ENCODE measurements around the gene CCT3. TPM values are rescaled to one million over a fixed set of nuclear protein-coding genes. Genes with fewer than 3 reads are reported as not detected.
A peak's percentile ranks its signal among the peaks of the same experiment; 100 is the strongest.

Gene CCT3
- polyA plus RNA-seq, 1 of the 3 experiments (the other 2 are of a cell fraction): 295 TPM

DNA sequence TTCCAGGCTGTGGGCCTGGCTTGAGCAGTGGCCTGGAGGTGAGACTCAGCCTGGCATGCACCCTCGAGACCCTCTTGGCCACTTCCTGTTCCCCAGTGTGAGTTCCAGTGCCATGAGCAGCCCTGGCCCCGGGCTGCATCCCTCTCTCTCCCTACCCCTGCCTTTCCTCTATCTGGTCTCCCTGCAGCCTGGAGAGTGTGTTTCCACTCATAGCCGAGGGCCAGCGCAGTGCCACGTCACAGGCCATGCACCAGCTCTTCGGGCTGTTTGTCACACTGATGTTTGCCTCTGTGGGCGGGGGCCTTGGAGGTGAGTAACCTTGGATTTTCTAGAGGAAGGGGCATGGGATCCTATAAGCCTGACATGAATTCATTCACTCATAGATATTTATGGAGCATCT, 44.5 kb upstream of the CCT3 start (continued):
- TF ChIP-seq USF2 (IDR thresholded peaks at IDR 0.05; ENCODE audit: borderline replicate concordance, low read depth, low read length) (no peak), JUND (IDR thresholded peaks at IDR 0.05) (no peak), ZBTB33 (IDR thresholded peaks at IDR 0.05; ENCODE audit: borderline replicate concordance, low read depth) (no peak), GATA2 (CRISPR knock-in tag; IDR thresholded peaks at IDR 0.05) (no peak), MEF2A (IDR thresholded peaks at IDR 0.05; ENCODE audit: borderline replicate concordance, low read depth) (no peak), SMC3 (IDR thresholded peaks at IDR 0.05; ENCODE audit: low read depth, low read length) (no peak)

GRCh38 chr1:156379420-156380165, 41.5 kb upstream of the CCT3 start:
- H3K27ac ChIP-seq (ENCODE audit: low read depth in 2 of 2, low read length in 1 of 2): no peak overlapping the region
- ChIA-PET CTCF (interaction anchor here (0.6 to 12.4 kb wide), 8 partner anchors 7 to 68 kb away, joined by 3 to 391 read pairs (median 4); partner anchors contain the start of gene RHBG), POLR2A (no interaction called here)
- H3K79me2 ChIP-seq (ENCODE audit: insufficient read depth): no peaks in the 10 kb centered on the region
- TF ChIP-seq CTCF (IDR thresholded peaks at IDR 0.05): peak; percentile 19
- no peak for TF ChIP-seq SMC3 (IDR thresholded peaks at IDR 0.05; ENCODE audit: low read depth, low read length)
- H3K4me1 ChIP-seq (ENCODE audit: control insufficient read depth in 1 of 2, insufficient read depth in 2 of 2, low read depth in 1 of 2, low read length in 1 of 2): peaks cover 3 to 6% of the 10 kb centered on the region in 2 experiments; a peak in 2 of 4 replicates
- no peaks in the 10 kb centered on the region for H3K9me2 ChIP-seq
- no peak overlapping the region for H3K4me3 ChIP-seq (ENCODE audit: low read depth in 2 of 2, low read length in 1 of 2)
- H3K27me3 ChIP-seq (ENCODE audit: insufficient read depth): no peaks in the 10 kb centered on the region
- no peaks in the 10 kb centered on the region for H3K36me3 ChIP-seq (replicated peaks in 1 of 2; ENCODE audit: control insufficient read depth in 1 of 2, insufficient read depth in 2 of 2, low read length in 1 of 2)
- DNase-seq: no peak
- H4K20me1 ChIP-seq (ENCODE audit: insufficient read depth): no peaks in the 10 kb centered on the region
- peak overlapping the region; percentile 72; the same call in 1 of the 2 replicates for H2AFZ ChIP-seq (ENCODE audit: low read depth)
- no peaks in the 10 kb centered on the region for H3F3A ChIP-seq (replicated peaks; ENCODE audit: insufficient read depth)
- no peak overlapping the region; the same call in 1 of the 2 replicates for H3K4me2 ChIP-seq
- H3K9me3 ChIP-seq: no peaks in the 10 kb centered on the region
- H3K9ac ChIP-seq: no peak overlapping the region
- 28% methylated on average over 3 of the region's 3 CpGs for WGBS (ENCODE audit: low lambda C conversion rate)

- no peaks in the 10 kb centered on the region for H3K27me3 ChIP-seq (ENCODE audit: insufficient read depth)
- H3F3A ChIP-seq (replicated peaks; ENCODE audit: insufficient read depth): no peaks in the 10 kb centered on the region
- no peak overlapping the region for H3K27ac ChIP-seq (ENCODE audit: low read depth in 2 of 2, low read length in 1 of 2)
- H3K36me3 ChIP-seq (replicated peaks in 1 of 2; ENCODE audit: control insufficient read depth in 1 of 2, insufficient read depth in 2 of 2, low read length in 1 of 2): no peaks in the 10 kb centered on the region
- TF ChIP-seq TAF1 (IDR thresholded peaks at IDR 0.05; ENCODE audit: borderline replicate concordance, low read depth, low read length) (no peak), JUND (IDR thresholded peaks at IDR 0.05) (no peak), RFX5 (IDR thresholded peaks at IDR 0.05; ENCODE audit: low read length) (no peak), CTCF (IDR thresholded peaks at IDR 0.05) (no peak), FOXJ3 (CRISPR knock-in tag; IDR thresholded peaks at IDR 0.05) (no peak), GABPA (IDR thresholded peaks at IDR 0.05; ENCODE audit: low read depth) (no peak), EP300 (IDR thresholded peaks at IDR 0.05; ENCODE audit: borderline replicate concordance in 1 of 2, low read depth in 1 of 2, low read length in 1 of 2) (no peak), EZH2phosphoT487 (IDR thresholded peaks at IDR 0.05; ENCODE audit: borderline replicate concordance, low read depth) (no peak)
- no peak overlapping the region for H3K9ac ChIP-seq
- no peaks in the 10 kb centered on the region for H3K9me3 ChIP-seq
- H3K4me2 ChIP-seq: no peak overlapping the region
- WGBS (ENCODE audit: low lambda C conversion rate): 69% methylated on average over 6 of the region's 6 CpGs
- H3K4me3 ChIP-seq (ENCODE audit: low read depth in 2 of 2, low read length in 1 of 2): no peak overlapping the region
- CTCF ChIA-PET: interaction anchor here (0.8 to 12.4 kb wide), 6 partner anchors 8 to 69 kb away, joined by 3 to 391 read pairs (median 4); no protein-coding TSS in a partner anchor
- DNase-seq: no peak
- POLR2A ChIA-PET: no interaction called here
- peaks cover 3 to 6% of the 10 kb centered on the region in 2 experiments; a peak in 2 of 4 replicates for H3K4me1 ChIP-seq (ENCODE audit: control insufficient read depth in 1 of 2, insufficient read depth in 2 of 2, low read depth in 1 of 2, low read length in 1 of 2)
- no peak overlapping the region for H2AFZ ChIP-seq (ENCODE audit: low read depth)
- no peaks in the 10 kb centered on the region for H3K9me2 ChIP-seq
- no peaks in the 10 kb centered on the region for H3K79me2 ChIP-seq (ENCODE audit: insufficient read depth)
- H4K20me1 ChIP-seq (ENCODE audit: insufficient read depth): no peaks in the 10 kb centered on the region
Measured at GRCh38 chr1:156378557-156378956, 40.5 kb upstream of the CCT3 start.
